ENCODE results near the gene GRB10. TPM values are rescaled to one million over a fixed set of nuclear protein-coding genes. Genes with fewer than 3 reads are reported as not detected.

The GRB10 gene
- total RNA-seq, 1 donor from 2014 or later: 67.7 TPM

GRCh38 chr7:50709151-50709550, 73.5 kb downstream of the GRB10 start:
- no peak for TF ChIP-seq CTCF (IDR thresholded peaks at IDR 0.05; ENCODE audit: insufficient read depth, low read length, severe bottlenecking)
- DNase-seq (ENCODE audit: low read depth): no peak
- Histone ChIP-seq H3K27me3 (ENCODE audit: control insufficient read depth, insufficient read depth, low read length) (no peaks in the 10 kb centered on the region), H3K36me3 (ENCODE audit: control insufficient read depth, insufficient read depth, low read length) (peaks cover 3% of the 10 kb centered on the region), H3K4me3 (ENCODE audit: low read depth, low read length) (no peak overlapping the region)
- FAIRE-seq: no peak

- no peak for TF ChIP-seq CTCF (IDR thresholded peaks at IDR 0.05; ENCODE audit: insufficient read depth, low read length, severe bottlenecking)
- Histone ChIP-seq H3K4me3 (ENCODE audit: low read depth, low read length) (no peak overlapping the region), H3K27me3 (ENCODE audit: control insufficient read depth, insufficient read depth, low read length) (no peaks in the 10 kb centered on the region), H3K36me3 (ENCODE audit: control insufficient read depth, insufficient read depth, low read length) (peaks cover 4% of the 10 kb centered on the region)
- FAIRE-seq (no peak), DNase-seq (ENCODE audit: low read depth) (no peak)
Measured at GRCh38 chr7:50707236-50708006, 75.3 kb downstream of the GRB10 start.

- H3K36me3 ChIP-seq (ENCODE audit: control insufficient read depth, insufficient read depth, low read length): peaks cover 9% of the 10 kb centered on the region
- no peak overlapping the region for H3K4me3 ChIP-seq (ENCODE audit: low read depth, low read length)
- FAIRE-seq: no peak
- no peak for TF ChIP-seq CTCF (IDR thresholded peaks at IDR 0.05; ENCODE audit: insufficient read depth, low read length, severe bottlenecking)
- H3K27me3 ChIP-seq (ENCODE audit: control insufficient read depth, insufficient read depth, low read length): no peaks in the 10 kb centered on the region
- peak; percentile 74 for DNase-seq (ENCODE audit: low read depth)
Measured at GRCh38 chr7:50706469-50706937, 76.2 kb downstream of the GRB10 start.

GRCh38 chr7:50704844-50705243, 77.9 kb downstream of the GRB10 start:
- no peak for TF ChIP-seq CTCF (IDR thresholded peaks at IDR 0.05; ENCODE audit: insufficient read depth, low read length, severe bottlenecking)

GRCh38 chr7:50703654-50704053, 79.0 kb downstream of the GRB10 start:
- TF ChIP-seq CTCF (IDR thresholded peaks at IDR 0.05; ENCODE audit: insufficient read depth, low read length, severe bottlenecking): no peak
- no peaks in the 10 kb centered on the region for H3K27me3 ChIP-seq (ENCODE audit: control insufficient read depth, insufficient read depth, low read length)
- FAIRE-seq (peak; percentile 23), DNase-seq (ENCODE audit: low read depth) (peak; percentile 72)
- H3K4me3 ChIP-seq (ENCODE audit: low read depth, low read length): no peak overlapping the region
- peaks cover 6% of the 10 kb centered on the region for H3K36me3 ChIP-seq (ENCODE audit: control insufficient read depth, insufficient read depth, low read length)

More at GRCh38 chr7:50704844-50705243, 77.9 kb downstream of the GRB10 start:
- no peak overlapping the region for H3K4me3 ChIP-seq (ENCODE audit: low read depth, low read length)
- peaks cover 6% of the 10 kb centered on the region for H3K36me3 ChIP-seq (ENCODE audit: control insufficient read depth, insufficient read depth, low read length)
- FAIRE-seq (no peak), DNase-seq (ENCODE audit: low read depth) (no peak)
- H3K27me3 ChIP-seq (ENCODE audit: control insufficient read depth, insufficient read depth, low read length): no peaks in the 10 kb centered on the region

Data from bronchial epithelial cell (primary cell).